Measurements from ENCODE around the gene ATP11B. TPM values are rescaled to one million over a fixed set of nuclear protein-coding genes. Genes with fewer than 3 reads are reported as not detected.

The ATP11B gene
- total and polyA plus RNA-seq, 2 donors (not counting 1 experiment from before 2014, with no cell fraction given): 34.9 to 77.8 TPM

GRCh38 chr3:182800508-182800907, 7.2 kb downstream of the ATP11B start:
- Histone ChIP-seq H3K27me3 (ENCODE audit: control insufficient read depth, insufficient read depth, low read length) (no peaks in the 10 kb centered on the region), H3K4me3 (replicated peaks in 1 of 4; ENCODE audit: control extremely low read depth in 1 of 4, insufficient read depth in 1 of 4, low read depth in 3 of 4, low read length in 4 of 4) (no peak overlapping the region), H3K4me1 (ENCODE audit: control insufficient read depth, extremely low read depth, insufficient read depth, low read length) (no peaks in the 10 kb centered on the region), H2AFZ (ENCODE audit: low read length) (no peak overlapping the region), H3K27ac (ENCODE audit: insufficient read depth, low read length) (no peak overlapping the region), H3K4me2 (ENCODE audit: extremely low read depth, insufficient read depth, low read length) (no peak overlapping the region), H3K9ac (ENCODE audit: insufficient read depth, low read length) (no peak overlapping the region), H4K20me1 (ENCODE audit: control insufficient read depth, extremely low read depth, insufficient read depth, low read length) (peaks cover 1% of the 10 kb centered on the region), H3K79me2 (ENCODE audit: control insufficient read depth, insufficient read depth, low read length) (peaks cover 63% of the 10 kb centered on the region), H3K36me3 (ENCODE audit: control insufficient read depth, insufficient read depth, low read length) (no peaks in the 10 kb centered on the region), H3K9me3 (ENCODE audit: control insufficient read depth, insufficient read depth, low read depth, low read length) (no peaks in the 10 kb centered on the region)
- DNase-seq (ENCODE audit: low read depth in 2 of 2): no peak
- no peak for TF ChIP-seq CTCF (conservative IDR thresholded peaks at IDR 0.05 in 1 of 2, IDR thresholded peaks at IDR 0.05 in 1 of 2; ENCODE audit: low read depth in 1 of 2, low read length in 2 of 2)
- no peak for TF ChIP-seq EZH2 (IDR thresholded peaks at IDR 0.05; ENCODE audit: low read length, missing control alignments)

GRCh38 chr3:182802413-182803390, 9.4 kb downstream of the ATP11B start:
- H3K4me2 ChIP-seq (ENCODE audit: extremely low read depth, insufficient read depth, low read length): no peak overlapping the region
- TF ChIP-seq EZH2 (IDR thresholded peaks at IDR 0.05; ENCODE audit: low read length, missing control alignments) (no peak), CTCF (conservative IDR thresholded peaks at IDR 0.05 in 1 of 2, IDR thresholded peaks at IDR 0.05 in 1 of 2; ENCODE audit: low read depth in 1 of 2, low read length in 2 of 2) (no peak)
- peaks cover 54% of the 10 kb centered on the region for H3K79me2 ChIP-seq (ENCODE audit: control insufficient read depth, insufficient read depth, low read length)
- no peak overlapping the region for H3K27ac ChIP-seq (ENCODE audit: insufficient read depth, low read length)
- no peaks in the 10 kb centered on the region for H3K4me1 ChIP-seq (ENCODE audit: control insufficient read depth, extremely low read depth, insufficient read depth, low read length)
- H3K9ac ChIP-seq (ENCODE audit: insufficient read depth, low read length): no peak overlapping the region
- no peak overlapping the region for H3K4me3 ChIP-seq (replicated peaks in 1 of 4; ENCODE audit: control extremely low read depth in 1 of 4, insufficient read depth in 1 of 4, low read depth in 3 of 4, low read length in 4 of 4)
- DNase-seq (ENCODE audit: low read depth in 2 of 2): peak in 1 of 2 donors; percentile 32
- peaks cover 1% of the 10 kb centered on the region for H4K20me1 ChIP-seq (ENCODE audit: control insufficient read depth, extremely low read depth, insufficient read depth, low read length)
- no peaks in the 10 kb centered on the region for H3K9me3 ChIP-seq (ENCODE audit: control insufficient read depth, insufficient read depth, low read depth, low read length)
- no peaks in the 10 kb centered on the region for H3K27me3 ChIP-seq (ENCODE audit: control insufficient read depth, insufficient read depth, low read length)
- no peaks in the 10 kb centered on the region for H3K36me3 ChIP-seq (ENCODE audit: control insufficient read depth, insufficient read depth, low read length)
- no peak overlapping the region for H2AFZ ChIP-seq (ENCODE audit: low read length)

- Histone ChIP-seq H2AFZ (ENCODE audit: low read length) (no peak overlapping the region), H4K20me1 (ENCODE audit: control insufficient read depth, extremely low read depth, insufficient read depth, low read length) (no peaks in the 10 kb centered on the region), H3K36me3 (ENCODE audit: control insufficient read depth, insufficient read depth, low read length) (no peaks in the 10 kb centered on the region), H3K4me2 (ENCODE audit: extremely low read depth, insufficient read depth, low read length) (no peak overlapping the region), H3K27ac (ENCODE audit: insufficient read depth, low read length) (no peak overlapping the region), H3K79me2 (ENCODE audit: control insufficient read depth, insufficient read depth, low read length) (peaks cover 50% of the 10 kb centered on the region), H3K4me1 (ENCODE audit: control insufficient read depth, extremely low read depth, insufficient read depth, low read length) (no peaks in the 10 kb centered on the region), H3K4me3 (replicated peaks in 1 of 4; ENCODE audit: control extremely low read depth in 1 of 4, insufficient read depth in 1 of 4, low read depth in 3 of 4, low read length in 4 of 4) (no peak overlapping the region), H3K27me3 (ENCODE audit: control insufficient read depth, insufficient read depth, low read length) (no peaks in the 10 kb centered on the region), H3K9ac (ENCODE audit: insufficient read depth, low read length) (no peak overlapping the region), H3K9me3 (ENCODE audit: control insufficient read depth, insufficient read depth, low read depth, low read length) (no peaks in the 10 kb centered on the region)
- TF ChIP-seq CTCF (conservative IDR thresholded peaks at IDR 0.05 in 1 of 2, IDR thresholded peaks at IDR 0.05 in 1 of 2; ENCODE audit: low read depth in 1 of 2, low read length in 2 of 2): no peak
- TF ChIP-seq EZH2 (IDR thresholded peaks at IDR 0.05; ENCODE audit: low read length, missing control alignments): no peak
- no peak for DNase-seq (ENCODE audit: low read depth in 2 of 2)
Measured at GRCh38 chr3:182803596-182803995, 10.3 kb downstream of the ATP11B start.
